Breast epithelium (tissue), 4 donors: ENCODE results near the gene ZNF169. TPM values are rescaled to one million over a fixed set of nuclear protein-coding genes. Genes with fewer than 3 reads are reported as not detected.
"Not testable (repeated sequence)": the region's sequence is repeated elsewhere in the genome, so short reads cannot be mapped to it uniquely, and the experiment has no call there.

Experiments
- DNase-seq, 2 donors: peaks; one replicate each; pipeline ENCODE4 v3.0.0-alpha.2; 2019; ENCODE audit warnings: low spot score in 2 of 2
- H3K27ac ChIP-seq, 2 donors: fragments of 200-600 bp; sonication (generic) in 1 of 2; one replicate each; pipeline ENCODE4 v1.5.1; 2016 to 2019; ENCODE audit warnings: mild to moderate bottlenecking in 1 of 2
- H3K27me3 ChIP-seq, 2 donors: fragments of 200-600 bp; sonication (generic) in 1 of 2; one replicate each; pipeline versions ENCODE4 v1.5.1 to v1.6.0; 2017 to 2019; ENCODE audit warnings: control low read depth in 1 of 2, mild to moderate bottlenecking in 1 of 2
- H3K36me3 ChIP-seq: fragments of 200-600 bp; one replicate; pipeline ENCODE4 v1.5.1; 2019
- H3K4me1 ChIP-seq, 2 donors: fragments of 200-600 bp; sonication (generic); one replicate each; pipeline ENCODE4 v1.5.1; 2016 to 2019; ENCODE audit warnings: control low read depth in 1 of 2
- H3K4me3 ChIP-seq, 3 donors: fragments of 200-600 bp; sonication (generic); 1 replicate in 2 of 3; 2 replicates in 1 of 3; pipeline ENCODE4 v1.5.1; 2016 to 2019; ENCODE audit warnings: mild to moderate bottlenecking in 3 of 3, moderate library complexity in 2 of 3
- H3K9me3 ChIP-seq, 2 donors: fragments of 200-600 bp; sonication (generic) in 1 of 2; one replicate each; pipeline ENCODE4 v1.5.1; 2016 to 2019; ENCODE audit warnings: control low read depth in 1 of 2
- POLR2A ChIP-seq: fragments of 450-650 bp; IDR thresholded peaks from one replicate; pipeline ENCODE4 v1.6.1; 2016; ENCODE audit warnings: antibody characterized with exemption, mild to moderate bottlenecking, moderate library complexity
- POLR2AphosphoS5 ChIP-seq, 3 donors: sonication (generic); formaldehyde crosslinking; IDR thresholded peaks; one replicate each; pipeline ENCODE4 v1.6.1; 2017; ENCODE audit warnings: antibody characterized with exemption in 3 of 3
- intact Hi-C: fragments of 100-400 bp; cut with DNase I; formaldehyde crosslinking; loops from one replicate; pipeline ENCODE4 v1.15.1; 2023; ENCODE audit warnings: low total_unique reads
- total RNA-seq, 3 donors: library from RNA; depleted of rRNA; stranded (reverse); fragments of >200 nt; gene quantifications; one replicate each; pipeline ENCODE4 v1.1.0, GENCODE V29; 2016
- TF ChIP-seq, protein P1 (sequence below), 3 donors: fragments of 450-650 bp; IDR thresholded peaks; one replicate each; pipeline ENCODE4 v1.5.1; 2016 to 2017; ENCODE audit warnings: antibody characterized with exemption in 3 of 3, mild to moderate bottlenecking in 3 of 3, moderate library complexity in 3 of 3

ZNF169 gene
- total RNA-seq, 3 donors from 2014 or later: 12.6 to 21.6 (median 15.2) TPM

DNA sequence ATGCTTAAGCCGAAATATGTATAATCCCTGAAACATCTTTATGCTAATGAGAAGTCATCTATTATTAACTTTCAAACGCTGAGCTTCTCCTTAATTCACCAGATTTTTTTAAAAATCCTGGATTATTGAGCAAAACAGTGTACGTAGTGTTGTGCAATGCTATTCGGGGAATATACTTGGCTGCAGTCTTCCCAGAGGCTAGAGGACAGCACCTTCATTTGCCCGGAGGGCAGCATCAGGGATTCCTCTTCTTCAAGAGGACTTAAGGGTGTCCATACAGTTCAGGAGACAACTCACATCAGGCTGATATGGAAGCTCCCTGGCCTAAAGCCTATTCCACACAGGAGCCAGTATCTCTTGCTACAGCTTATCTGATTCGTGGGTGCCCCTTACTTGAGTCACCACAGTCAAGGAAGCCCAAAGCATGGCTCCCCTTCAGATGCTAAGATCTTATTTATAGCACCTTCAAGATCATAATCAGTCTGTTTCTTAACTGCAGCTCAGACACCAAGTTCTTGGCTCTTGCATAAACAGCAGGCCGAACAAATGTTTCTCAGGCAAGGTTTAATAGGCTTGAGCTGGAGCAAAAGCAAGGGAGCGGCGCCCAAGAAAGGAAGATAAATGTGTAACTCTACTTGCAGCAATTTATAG lies 40.0 kb downstream of the ZNF169 start:
- Histone ChIP-seq H3K27me3 (no peaks in the 10 kb centered on the region), H3K4me1 (no peaks in the 10 kb centered on the region), H3K9me3 (no peaks in the 10 kb centered on the region), H3K4me3 (no peak overlapping the region), H3K36me3 (no peaks in the 10 kb centered on the region), H3K27ac (no peak overlapping the region)
- no peak for DNase-seq
- TF ChIP-seq POLR2AphosphoS5 (IDR thresholded peaks at IDR 0.05) (no peak), POLR2A (no peak)
- TF ChIP-seq, protein P1, sequence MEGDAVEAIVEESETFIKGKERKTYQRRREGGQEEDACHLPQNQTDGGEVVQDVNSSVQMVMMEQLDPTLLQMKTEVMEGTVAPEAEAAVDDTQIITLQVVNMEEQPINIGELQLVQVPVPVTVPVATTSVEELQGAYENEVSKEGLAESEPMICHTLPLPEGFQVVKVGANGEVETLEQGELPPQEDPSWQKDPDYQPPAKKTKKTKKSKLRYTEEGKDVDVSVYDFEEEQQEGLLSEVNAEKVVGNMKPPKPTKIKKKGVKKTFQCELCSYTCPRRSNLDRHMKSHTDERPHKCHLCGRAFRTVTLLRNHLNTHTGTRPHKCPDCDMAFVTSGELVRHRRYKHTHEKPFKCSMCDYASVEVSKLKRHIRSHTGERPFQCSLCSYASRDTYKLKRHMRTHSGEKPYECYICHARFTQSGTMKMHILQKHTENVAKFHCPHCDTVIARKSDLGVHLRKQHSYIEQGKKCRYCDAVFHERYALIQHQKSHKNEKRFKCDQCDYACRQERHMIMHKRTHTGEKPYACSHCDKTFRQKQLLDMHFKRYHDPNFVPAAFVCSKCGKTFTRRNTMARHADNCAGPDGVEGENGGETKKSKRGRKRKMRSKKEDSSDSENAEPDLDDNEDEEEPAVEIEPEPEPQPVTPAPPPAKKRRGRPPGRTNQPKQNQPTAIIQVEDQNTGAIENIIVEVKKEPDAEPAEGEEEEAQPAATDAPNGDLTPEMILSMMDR (IDR thresholded peaks at IDR 0.05): no peak
- intact Hi-C loops: no loop called here

DNA sequence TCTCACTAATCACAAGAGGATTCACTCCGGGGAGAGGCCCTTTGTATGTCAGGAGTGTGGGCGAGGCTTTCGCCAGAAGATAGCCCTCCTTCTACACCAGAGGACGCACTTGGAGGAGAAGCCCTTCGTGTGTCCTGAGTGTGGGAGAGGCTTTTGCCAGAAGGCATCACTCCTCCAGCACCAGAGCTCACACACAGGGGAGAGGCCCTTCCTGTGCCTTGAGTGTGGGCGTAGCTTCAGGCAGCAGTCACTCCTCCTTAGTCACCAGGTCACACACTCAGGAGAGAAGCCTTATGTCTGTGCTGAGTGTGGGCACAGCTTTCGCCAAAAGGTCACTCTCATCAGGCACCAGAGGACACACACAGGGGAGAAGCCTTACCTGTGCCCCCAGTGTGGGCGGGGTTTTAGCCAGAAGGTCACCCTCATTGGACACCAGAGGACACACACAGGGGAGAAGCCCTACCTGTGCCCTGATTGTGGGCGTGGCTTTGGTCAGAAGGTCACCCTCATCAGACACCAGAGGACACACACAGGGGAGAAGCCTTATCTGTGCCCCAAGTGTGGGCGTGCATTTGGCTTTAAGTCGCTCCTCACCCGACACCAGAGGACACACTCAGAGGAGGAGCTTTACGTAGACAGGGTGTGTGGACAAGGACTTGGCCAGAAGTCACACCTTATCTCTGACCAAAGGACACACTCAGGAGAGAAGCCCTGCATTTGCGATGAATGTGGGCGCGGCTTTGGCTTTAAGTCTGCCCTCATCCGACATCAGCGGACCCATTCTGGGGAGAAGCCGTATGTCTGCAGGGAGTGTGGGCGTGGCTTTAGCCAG lies 41.6 kb downstream of the ZNF169 start:
- no peaks in the 10 kb centered on the region for H3K27me3 ChIP-seq
- intact Hi-C loops: no loop called here
- no peaks in the 10 kb centered on the region for H3K36me3 ChIP-seq
- H3K27ac ChIP-seq: no peak overlapping the region
- no peak for DNase-seq
- H3K4me3 ChIP-seq: no peak overlapping the region
- TF ChIP-seq, protein P1 (IDR thresholded peaks at IDR 0.05): no peak
- TF ChIP-seq POLR2AphosphoS5 (IDR thresholded peaks at IDR 0.05) (no peak), POLR2A (no peak)
- no peaks in the 10 kb centered on the region for H3K4me1 ChIP-seq
- H3K9me3 ChIP-seq: no peaks in the 10 kb centered on the region

GRCh38 chr9:94301583-94301982 lies 42.5 kb downstream of the ZNF169 start:
- TF ChIP-seq, protein P1 (IDR thresholded peaks at IDR 0.05): no peak
- no peak for TF ChIP-seq POLR2AphosphoS5 (IDR thresholded peaks at IDR 0.05)
- no peak for TF ChIP-seq POLR2A

DNA sequence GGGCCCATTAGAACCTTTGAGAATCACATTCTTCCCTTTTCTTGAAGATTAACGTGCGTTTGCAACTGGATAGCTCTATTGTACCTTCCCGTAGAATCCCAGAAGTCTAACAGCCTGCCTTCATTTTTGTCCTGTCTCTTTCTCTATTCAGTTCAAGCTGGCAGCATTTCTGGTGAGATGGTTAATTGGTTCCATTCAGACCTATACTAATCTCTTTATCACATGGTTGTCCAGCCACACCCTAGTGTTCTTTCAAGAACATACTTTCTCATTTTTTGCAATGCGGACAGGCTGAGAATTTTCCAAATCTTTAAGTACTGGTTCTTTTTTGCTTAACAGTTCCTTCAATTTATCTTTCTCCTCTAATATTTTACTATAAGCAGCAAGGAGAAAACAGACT lies 43.3 kb downstream of the ZNF169 start:
- H3K4me3 ChIP-seq: no peak overlapping the region
- H3K36me3 ChIP-seq: no peaks in the 10 kb centered on the region
- intact Hi-C loops: no loop called here
- no peaks in the 10 kb centered on the region for H3K9me3 ChIP-seq
- H3K27ac ChIP-seq: no peak overlapping the region
- H3K27me3 ChIP-seq: no peaks in the 10 kb centered on the region
- TF ChIP-seq POLR2AphosphoS5 (IDR thresholded peaks at IDR 0.05) (no peak), POLR2A (no peak)
- TF ChIP-seq, protein P1 (IDR thresholded peaks at IDR 0.05): no peak
- H3K4me1 ChIP-seq: no peaks in the 10 kb centered on the region
- DNase-seq: no peak

More at GRCh38 chr9:94301583-94301982, 42.5 kb downstream of the ZNF169 start:
- no peaks in the 10 kb centered on the region for H3K9me3 ChIP-seq
- no peaks in the 10 kb centered on the region for H3K36me3 ChIP-seq
- H3K4me3 ChIP-seq: no peak overlapping the region
- DNase-seq: no peak
- intact Hi-C loops: no loop called here
- no peaks in the 10 kb centered on the region for H3K27me3 ChIP-seq
- no peak overlapping the region for H3K27ac ChIP-seq
- H3K4me1 ChIP-seq: no peaks in the 10 kb centered on the region

GRCh38 chr9:94303321-94303720 lies 44.2 kb downstream of the ZNF169 start:
- Histone ChIP-seq H3K9me3 (no peaks in the 10 kb centered on the region), H3K4me3 (no peak overlapping the region), H3K4me1 (no peaks in the 10 kb centered on the region), H3K27ac (no peak overlapping the region), H3K36me3 (no peaks in the 10 kb centered on the region), H3K27me3 (no peaks in the 10 kb centered on the region)
- intact Hi-C loops: no loop called here
- no peak for DNase-seq
- TF ChIP-seq, protein P1 (IDR thresholded peaks at IDR 0.05): no peak
- no peak for TF ChIP-seq POLR2AphosphoS5 (IDR thresholded peaks at IDR 0.05)
- no peak for TF ChIP-seq POLR2A

DNA sequence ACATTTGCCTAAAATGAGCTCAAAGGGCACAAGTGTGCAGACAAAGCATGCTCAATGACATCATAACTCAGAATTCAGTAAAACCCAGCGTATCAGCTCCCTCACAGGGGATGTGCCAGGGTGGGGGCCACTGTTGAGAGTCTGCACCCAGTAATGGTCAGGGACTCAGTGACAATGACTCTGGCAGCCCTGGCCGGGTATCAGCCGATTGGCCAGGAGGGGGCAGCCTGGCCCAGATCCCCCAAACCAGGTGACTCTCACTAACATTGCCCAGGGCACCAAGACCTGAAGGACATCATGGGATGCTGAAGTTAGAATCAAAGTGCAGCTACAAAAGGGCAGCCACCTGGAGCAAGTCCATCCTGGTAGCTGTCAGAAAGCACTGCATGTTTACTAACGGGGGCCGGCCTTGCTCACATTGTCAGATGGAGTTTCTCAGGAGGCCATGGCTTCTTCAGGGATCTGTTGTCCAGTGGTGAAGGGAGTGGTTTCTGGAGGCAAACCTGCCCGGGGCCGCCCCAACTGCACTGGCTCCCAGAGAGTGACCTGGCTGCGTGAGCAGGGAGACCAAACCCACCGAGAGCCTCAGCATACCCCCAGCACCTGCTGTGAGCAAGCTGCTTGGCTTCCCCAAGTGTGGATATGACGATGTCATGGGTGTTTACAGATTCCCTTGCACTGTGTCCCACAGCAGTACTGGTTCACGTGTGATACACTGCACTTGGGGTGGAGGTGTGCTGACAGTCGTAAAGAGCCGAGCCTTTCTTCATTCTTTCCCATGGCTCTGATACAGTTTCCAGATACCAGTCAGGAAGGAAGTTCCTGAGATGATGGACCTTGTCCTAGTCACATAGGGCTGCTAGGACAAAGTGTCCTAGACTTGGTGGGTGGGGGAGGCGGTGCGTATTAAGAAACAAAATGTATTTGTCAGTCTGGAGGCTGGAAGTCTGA lies 56.2 kb downstream of the ZNF169 start:
- intact Hi-C loops, H3K27ac ChIP-seq, H3K36me3 ChIP-seq, H3K9me3 ChIP-seq, H3K4me3 ChIP-seq, DNase-seq, H3K27me3 ChIP-seq, H3K4me1 ChIP-seq: not testable (repeated sequence)

DNA sequence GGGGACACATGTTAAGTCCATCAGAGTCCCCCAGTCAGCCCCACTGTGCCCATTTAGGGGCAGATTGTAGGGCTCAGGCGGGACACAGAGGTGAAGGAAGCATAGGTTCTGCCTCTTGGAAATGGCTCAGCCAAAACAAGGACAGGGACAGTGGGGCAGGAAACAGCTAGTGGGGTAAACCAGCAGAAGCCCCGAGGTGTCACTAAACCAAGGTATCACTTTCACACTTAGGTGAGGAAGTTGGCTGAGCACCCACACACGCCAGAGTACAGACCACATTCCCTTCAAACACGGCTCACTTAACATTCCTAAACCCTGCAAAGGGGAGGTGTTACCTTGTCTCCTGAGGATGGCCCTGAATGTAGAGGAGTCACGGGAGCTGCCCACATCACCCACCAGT lies 57.1 kb downstream of the ZNF169 start:
- H3K27me3 ChIP-seq, H3K36me3 ChIP-seq, H3K4me3 ChIP-seq, H3K27ac ChIP-seq, H3K4me1 ChIP-seq, DNase-seq, intact Hi-C loops, H3K9me3 ChIP-seq: not testable (repeated sequence)
